NCI-H146 treated with DMSO at 0.1 percent for 48 hours (cell line): ENCODE measurements around the gene ECE1.

Source experiments
- DNase-seq: peaks from one replicate; lab custom pipeline; 2025; ENCODE audit not compliant: unreplicated experiment; lab: John Stamatoyannopoulos, UW

Gene ECE1

GRCh38 chr1:21308847-21309652 is 18.8 kb upstream of the ECE1 start:
- DNase-seq: no peak

GRCh38 chr1:21308330-21308729 is 18.1 kb upstream of the ECE1 start:
- DNase-seq: no peak

DNA sequence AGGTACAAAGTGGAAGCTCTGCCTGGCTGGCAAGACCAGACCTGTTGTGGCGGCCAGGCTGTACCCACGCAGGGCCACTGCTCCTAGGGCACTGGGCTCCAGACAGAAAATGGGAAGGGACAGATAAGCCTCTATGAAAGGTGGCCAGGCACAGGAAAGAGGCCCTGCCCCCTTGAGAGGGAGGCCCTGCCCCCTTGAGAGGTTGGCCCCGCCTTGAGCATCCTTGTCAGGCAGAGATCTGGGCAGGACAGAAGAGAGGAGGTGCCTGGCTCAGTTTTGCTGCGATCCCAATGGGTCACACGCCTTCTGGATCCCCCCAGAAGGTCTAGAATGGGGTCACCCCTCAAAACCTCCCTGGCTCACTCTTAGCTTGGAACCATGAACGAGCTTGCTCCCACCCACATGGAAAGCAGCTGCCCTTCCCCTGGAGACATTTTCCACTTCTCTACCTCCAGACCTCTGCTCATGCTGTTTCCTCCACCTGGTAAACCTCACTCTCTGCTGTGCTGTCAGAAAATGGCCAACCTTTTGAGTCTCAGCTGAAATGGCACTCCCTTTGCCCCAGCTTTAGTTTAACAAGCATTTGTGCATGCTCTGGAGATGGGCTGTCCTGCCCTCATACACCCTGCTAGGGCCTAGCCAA is 17.5 kb upstream of the ECE1 start:
- no peak for DNase-seq

DNA sequence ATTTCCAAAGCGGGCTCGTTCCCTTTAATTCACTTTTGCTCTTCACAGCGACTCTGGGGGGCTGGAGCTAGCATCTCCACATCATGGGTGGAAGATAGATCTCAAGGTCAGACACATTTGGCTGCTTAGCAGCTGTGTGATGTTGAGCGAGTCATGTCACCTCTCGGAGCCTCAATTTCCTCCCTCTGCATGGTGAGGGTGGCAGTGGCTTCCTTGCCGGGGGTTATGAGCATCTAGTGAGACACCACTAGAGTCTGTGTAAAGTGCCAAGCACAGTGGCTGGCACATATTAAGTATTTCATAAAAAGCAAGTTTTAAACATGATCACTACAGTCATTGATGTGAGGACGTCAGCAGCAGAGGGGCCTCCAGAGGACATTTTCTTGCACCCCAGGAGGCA is 16.9 kb upstream of the ECE1 start:
- no peak for DNase-seq

DNA sequence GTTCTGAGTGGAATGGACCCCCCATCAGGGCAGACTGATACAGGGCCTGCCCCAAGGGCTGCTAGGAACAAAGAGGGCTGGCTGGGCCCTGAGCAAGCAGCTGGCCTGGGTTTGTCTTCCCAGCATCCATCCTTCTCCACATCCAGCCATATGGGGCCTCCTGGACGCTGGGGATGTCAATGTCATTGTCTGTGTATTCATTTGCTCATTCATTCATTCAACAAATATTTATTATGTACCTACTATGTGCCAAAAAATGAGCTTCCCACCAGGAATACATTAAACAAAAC is 15.6 kb upstream of the ECE1 start:
- no peak for DNase-seq

DNA sequence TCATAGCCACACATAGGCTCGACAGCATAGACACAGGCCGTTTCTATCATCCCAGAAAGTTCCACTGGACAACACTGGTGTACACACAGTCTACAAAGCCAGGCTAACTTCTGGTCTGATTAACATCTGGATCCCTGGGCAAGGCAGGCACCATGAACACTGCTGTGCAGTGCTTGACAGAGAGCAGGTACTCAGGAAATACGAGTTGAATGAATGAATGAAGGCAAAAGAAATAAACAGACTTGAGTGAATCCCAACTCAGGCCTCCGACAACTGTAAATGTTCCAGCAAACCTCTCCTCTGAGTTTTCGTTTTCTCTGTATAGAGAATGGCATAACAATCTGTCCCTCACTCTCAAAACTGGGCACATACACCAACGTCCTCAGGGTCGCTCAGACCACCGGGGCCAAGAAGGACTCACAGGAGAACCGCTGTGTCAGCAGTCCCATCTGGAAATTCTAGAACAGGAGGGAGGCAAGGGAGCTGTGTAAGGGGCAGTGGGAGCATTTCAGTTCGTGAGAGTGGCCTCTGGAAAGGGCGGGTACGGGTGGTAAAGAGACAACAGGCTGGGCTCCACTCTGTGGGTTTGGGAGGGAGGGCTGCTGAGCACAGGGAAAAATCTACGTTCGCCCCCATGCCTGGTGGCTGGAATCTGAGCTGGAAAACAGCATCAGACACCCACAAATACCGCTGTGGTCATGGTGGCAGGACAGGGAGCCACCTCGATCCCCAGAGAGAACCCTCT is 15.1 kb upstream of the ECE1 start:
- no peak for DNase-seq

GRCh38 chr1:21304488-21304887 is 14.2 kb upstream of the ECE1 start:
- DNase-seq: no peak

DNA sequence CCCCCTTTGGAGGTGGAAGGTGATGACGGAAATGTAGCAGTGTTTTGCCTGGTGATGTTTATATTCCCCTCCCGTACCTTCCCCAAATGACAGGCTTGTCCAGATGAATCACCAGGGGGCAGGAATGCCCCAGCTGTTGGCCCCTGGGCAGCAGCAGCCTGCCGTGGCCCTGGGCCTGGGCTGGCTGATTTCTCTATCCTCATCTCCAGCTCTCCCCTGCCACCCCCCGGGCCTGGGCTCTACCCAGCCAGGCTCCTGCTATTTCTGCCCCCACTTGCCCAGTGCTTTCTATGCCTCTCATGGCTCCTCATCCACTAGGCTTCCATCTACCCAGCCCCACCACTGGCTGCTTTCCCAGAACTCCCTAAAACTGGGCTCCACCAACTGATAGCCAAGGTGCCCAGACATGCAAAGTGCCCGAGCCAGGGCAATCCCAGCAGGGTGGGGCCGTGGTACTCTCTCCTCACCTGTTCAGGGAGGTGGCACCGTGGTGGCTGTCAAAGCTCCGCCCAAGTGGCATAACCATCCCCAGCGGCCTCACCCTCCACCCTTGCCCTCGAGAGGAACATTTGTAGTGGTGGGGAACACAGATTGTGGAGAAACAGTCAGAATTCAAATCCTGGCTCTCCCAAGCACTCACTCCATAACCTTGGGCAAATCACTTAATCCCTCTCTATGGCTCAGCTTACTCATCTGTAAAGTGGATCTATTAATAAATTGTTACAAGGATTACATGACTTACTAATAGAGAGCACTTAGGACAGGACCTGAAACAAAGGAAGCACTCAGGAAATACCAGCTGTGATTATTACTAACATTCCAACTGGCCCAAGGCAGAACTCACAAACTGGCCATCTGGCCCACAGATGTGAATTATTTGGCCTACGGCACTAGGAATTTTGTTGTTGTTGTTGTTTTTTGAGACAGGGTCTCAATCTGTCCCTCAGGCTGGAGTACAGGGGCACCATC is 12.8 kb upstream of the ECE1 start:
- DNase-seq: no peak

GRCh38 chr1:21301794-21302440 is 11.7 kb upstream of the ECE1 start:
- no peak for DNase-seq

- no peak for DNase-seq
Measured at GRCh38 chr1:21300774-21301173, 10.5 kb upstream of the ECE1 start.

- no peak for DNase-seq
Measured at GRCh38 chr1:21299780-21300395, 9.6 kb upstream of the ECE1 start.

DNA sequence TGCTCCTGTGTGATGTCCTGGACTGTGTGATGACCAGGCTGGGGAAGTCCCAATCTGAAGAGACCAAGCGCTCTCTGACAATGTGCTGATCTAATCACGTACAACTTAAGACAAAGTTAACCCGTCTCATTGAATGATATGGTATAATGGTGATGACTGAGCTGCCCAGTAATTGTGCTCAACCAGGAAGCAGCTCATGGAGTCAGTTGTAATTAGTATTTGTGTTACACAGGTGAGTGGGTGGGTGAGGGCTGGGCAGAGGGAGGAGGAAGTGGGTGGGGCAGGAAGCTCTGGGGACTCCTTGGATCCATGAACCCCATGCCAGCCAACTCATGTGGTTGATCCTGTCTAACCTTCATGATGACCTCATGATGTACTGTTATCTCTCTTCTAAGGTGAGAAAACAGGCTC is 8.7 kb upstream of the ECE1 start:
- DNase-seq: no peak

- DNase-seq: no peak
Measured at GRCh38 chr1:21297975-21298374, 7.7 kb upstream of the ECE1 start.

GRCh38 chr1:21296509-21297354 is 6.5 kb upstream of the ECE1 start:
- DNase-seq: no peak

DNA sequence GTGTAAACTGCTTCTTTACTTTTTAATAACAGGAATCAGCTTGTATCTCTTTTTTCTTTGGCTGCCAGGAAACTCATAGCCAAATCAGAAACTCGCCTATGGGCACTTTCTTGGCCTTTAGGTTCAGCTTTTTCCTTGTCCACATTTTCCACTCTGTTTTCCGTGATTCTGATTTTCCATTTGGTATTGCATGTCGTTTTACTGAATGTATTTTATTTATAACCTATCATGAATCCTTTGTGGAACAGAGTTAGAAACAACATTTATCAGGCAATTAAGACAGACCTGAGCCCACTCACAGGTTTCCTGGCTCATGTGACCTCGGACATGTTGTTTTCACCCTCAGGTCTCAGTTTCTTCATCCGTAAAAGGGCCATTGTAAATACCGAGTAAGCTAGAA is 5.3 kb upstream of the ECE1 start:
- DNase-seq: no peak

DNA sequence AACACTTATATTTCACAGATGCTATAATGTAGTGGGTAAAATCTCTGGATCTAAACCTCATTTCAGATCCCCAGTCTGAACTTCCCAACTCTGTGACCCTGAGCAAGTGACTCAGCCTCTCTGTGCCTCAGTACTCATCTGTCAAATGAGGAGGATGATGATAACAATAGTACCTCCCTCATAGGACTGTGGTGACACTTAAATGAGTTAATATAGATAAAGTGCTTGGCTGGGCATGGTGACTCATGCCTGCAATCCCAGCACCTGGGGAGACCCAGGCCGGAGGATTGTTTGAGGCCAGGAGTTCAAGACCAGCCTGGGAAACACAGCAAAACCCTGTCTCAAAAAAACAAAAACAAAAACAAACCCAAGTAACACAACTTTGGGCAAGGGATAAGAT is 4.7 kb upstream of the ECE1 start:
- no peak for DNase-seq

DNA sequence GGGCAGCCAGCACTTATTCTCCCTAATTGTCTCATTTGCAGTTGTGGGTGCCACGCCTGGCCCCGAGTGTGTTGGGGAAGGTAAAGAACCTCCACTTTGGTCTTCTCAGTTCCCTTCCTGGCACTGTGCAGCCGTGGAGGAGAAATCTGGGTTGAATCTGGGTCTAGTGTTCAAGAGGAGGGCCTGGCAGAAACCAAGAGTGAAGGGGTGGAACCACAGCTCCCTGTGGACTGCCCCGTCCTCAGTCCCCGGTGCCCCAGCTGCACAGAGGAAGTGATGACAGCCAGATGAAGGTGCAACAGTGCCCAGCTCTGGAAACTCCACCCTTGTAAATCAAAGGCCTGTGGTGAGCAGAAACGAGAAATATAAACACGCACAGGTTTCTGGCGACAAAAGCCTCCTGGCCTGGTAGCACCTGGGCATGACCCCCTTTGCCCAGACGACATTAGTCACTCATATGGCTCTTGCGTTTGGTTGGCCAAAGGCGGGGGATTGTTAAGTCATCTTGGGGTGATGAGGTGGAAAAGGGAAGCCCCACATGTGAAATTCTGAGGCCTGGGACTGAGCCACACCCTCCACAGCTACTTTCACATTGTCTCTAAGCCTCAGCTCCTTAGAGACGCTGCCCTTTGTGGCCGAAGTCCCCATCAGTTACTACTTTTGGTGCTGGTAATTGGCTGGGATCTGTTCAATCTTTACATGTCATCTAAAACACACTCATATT is 4.2 kb upstream of the ECE1 start:
- DNase-seq: no peak

GRCh38 chr1:21293537-21294265 is 3.4 kb upstream of the ECE1 start:
- DNase-seq: no peak
